BJ (cell line): Measurements from ENCODE around the gene KIF13A. TPM values are rescaled to one million over a fixed set of nuclear protein-coding genes. Genes with fewer than 3 reads are reported as not detected.

Source experiments
- CTCF ChIA-PET: fragments of 350-600 bp; formaldehyde crosslinking; extraction: SDS; loops from one replicate; lab custom pipeline; 2021; ENCODE audit warnings: antibody characterized with exemption, inconsistent platforms; lab: Yijun Ruan, JAX
- POLR2A ChIA-PET: fragments of 300-600 bp; sonication (Branson Sonifier 250); formaldehyde crosslinking; extraction: SDS; loops from one replicate; lab custom pipeline; 2021; ENCODE audit warnings: antibody characterized with exemption; lab: Charles Lee
- DNase-seq: peaks from one replicate; pipeline ENCODE4 v3.0.0-alpha.2; 2011; ENCODE audit warnings: low read depth
- H3K27me3 ChIP-seq: 2 replicates; pipeline ENCODE4 v1.6.0; 2011; ENCODE audit warnings: low read length; ENCODE audit not compliant: control insufficient read depth, insufficient read depth
- H3K36me3 ChIP-seq: 2 replicates; pipeline ENCODE4 v1.5.1; 2011; ENCODE audit warnings: low read length; ENCODE audit not compliant: control insufficient read depth, insufficient read depth
- H3K4me3 ChIP-seq: 2 replicates; pipeline ENCODE4 v1.5.1; 2011; ENCODE audit warnings: low read depth, mild to moderate bottlenecking, control low read depth, low read length
- polyA minus RNA-seq: library from RNA; depleted of rRNA, polyadenylated mRNA; stranded (reverse); fragments of >200 nt; gene quantifications from 2 replicates; pipeline ENCODE4 v1.2.3, GENCODE V29; 2011; rRNA and poly(A)+ RNA removed
- polyA plus RNA-seq: library from polyadenylated mRNA; depleted of rRNA; stranded (reverse); fragments of >200 nt; gene quantifications from 2 replicates; pipeline ENCODE4 v1.2.3, GENCODE V29; 2011; rRNA removed
- TF ChIP-seq, protein P1 (sequence below): IDR thresholded peaks from 2 replicates; pipeline ENCODE4 v1.5.1; 2011; ENCODE audit warnings: low read depth, mild to moderate bottlenecking, control low read depth, inconsistent platforms, low read length, moderate library complexity; ENCODE audit not compliant: insufficient read depth

KIF13A gene
- polyA plus RNA-seq (41.4 and 47.9 TPM in 2 replicates), polyA minus RNA-seq (49.0 and 52.4 TPM in 2 replicates)

DNA sequence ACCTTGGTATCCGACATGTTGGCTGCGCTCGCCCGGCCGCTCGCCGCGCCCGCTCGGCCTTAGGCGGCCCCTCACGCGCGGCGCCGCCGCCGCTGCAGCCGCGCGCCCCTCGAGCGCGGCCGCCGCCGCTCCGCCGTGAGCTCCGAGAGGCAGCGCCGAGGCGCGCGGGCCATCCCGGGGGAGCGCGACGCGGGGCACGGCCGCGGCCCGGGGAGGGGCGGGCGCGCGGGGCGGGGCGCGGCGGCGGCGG, at the start of gene KIF13A:
KIF13A (minus strand) TSS at position 189 of the 250 bp plus-strand sequence; CDS start at position 17, 172 bp downstream.
- no peaks in the 10 kb centered on the region for H3K27me3 ChIP-seq
- TF ChIP-seq, protein P1, sequence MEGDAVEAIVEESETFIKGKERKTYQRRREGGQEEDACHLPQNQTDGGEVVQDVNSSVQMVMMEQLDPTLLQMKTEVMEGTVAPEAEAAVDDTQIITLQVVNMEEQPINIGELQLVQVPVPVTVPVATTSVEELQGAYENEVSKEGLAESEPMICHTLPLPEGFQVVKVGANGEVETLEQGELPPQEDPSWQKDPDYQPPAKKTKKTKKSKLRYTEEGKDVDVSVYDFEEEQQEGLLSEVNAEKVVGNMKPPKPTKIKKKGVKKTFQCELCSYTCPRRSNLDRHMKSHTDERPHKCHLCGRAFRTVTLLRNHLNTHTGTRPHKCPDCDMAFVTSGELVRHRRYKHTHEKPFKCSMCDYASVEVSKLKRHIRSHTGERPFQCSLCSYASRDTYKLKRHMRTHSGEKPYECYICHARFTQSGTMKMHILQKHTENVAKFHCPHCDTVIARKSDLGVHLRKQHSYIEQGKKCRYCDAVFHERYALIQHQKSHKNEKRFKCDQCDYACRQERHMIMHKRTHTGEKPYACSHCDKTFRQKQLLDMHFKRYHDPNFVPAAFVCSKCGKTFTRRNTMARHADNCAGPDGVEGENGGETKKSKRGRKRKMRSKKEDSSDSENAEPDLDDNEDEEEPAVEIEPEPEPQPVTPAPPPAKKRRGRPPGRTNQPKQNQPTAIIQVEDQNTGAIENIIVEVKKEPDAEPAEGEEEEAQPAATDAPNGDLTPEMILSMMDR, result no peak
- ChIA-PET CTCF (interaction anchor here (0.6 to 1.9 kb wide), 4 partner anchors 12 to 149 kb away, joined by 3 to 6 read pairs (median 4); no protein-coding TSS in a partner anchor), POLR2A (no interaction called here)
- H3K36me3 ChIP-seq, result peaks cover 4% of the 10 kb centered on the region; the same call in 1 of the 2 replicates
- peak within 1 kb of the TSS; percentile 50 for H3K4me3 ChIP-seq
- DNase-seq, result no peak

DNA sequence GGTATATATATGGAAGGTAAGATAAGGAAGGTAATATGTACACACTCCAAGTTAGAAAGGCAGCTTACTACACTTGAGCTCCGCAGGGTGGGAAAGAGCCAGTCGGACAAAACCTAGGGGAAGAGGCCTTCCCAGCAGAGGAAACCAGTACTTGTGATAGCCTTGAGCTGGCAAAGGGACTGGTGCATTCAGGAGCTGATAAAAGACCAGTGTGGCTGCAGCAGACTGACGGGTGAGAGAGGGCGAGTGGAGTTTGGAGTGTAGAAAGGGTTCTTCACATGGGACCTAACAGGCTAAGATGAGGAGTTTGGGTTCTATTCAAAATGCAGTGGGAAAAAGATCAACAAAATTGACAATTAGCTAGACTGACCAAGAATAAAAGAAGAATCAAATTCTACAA, 49.3 kb upstream of the KIF13A start:
- Histone ChIP-seq H3K27me3 (no peaks in the 10 kb centered on the region), H3K36me3 (no peaks in the 10 kb centered on the region), H3K4me3 (no peak overlapping the region)
- POLR2A ChIA-PET, result no interaction called here
- CTCF ChIA-PET, result interaction anchor here (0.5 kb wide), 1 partner anchor 78 kb away, joined by 4 read pairs; no protein-coding TSS in a partner anchor
- DNase-seq, result no peak
- TF ChIP-seq, protein P1, result no peak

DNA sequence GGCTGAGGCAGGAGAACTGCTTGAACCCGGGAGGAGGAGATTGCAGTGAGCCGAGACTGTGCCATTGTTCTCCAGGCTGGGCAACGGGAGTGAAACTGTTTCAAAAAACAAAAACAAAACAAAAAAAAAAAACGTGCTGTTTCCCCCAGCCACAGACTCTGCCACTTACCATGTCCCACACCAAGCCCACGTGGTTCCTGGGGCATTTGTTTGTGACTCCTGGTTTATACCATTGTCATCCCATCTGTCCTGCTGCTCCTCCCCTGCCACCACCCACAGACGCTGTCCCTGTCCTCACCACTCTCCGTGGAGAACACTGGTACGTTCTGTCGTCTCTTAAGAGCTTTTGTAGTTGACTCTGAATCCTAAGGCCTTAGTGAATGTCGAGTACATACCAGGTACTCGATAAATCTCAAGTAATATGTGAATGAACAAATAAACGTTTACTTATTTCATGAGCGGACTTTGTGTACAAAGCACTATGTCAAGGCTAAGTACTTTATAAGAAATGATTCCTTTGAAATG, 48.0 kb upstream of the KIF13A start:
- POLR2A ChIA-PET, result no interaction called here
- no peak for DNase-seq
- Histone ChIP-seq H3K4me3 (no peak overlapping the region), H3K27me3 (no peaks in the 10 kb centered on the region), H3K36me3 (no peaks in the 10 kb centered on the region)
- CTCF ChIA-PET, result no interaction called here
- TF ChIP-seq, protein P1, result no peak

DNA sequence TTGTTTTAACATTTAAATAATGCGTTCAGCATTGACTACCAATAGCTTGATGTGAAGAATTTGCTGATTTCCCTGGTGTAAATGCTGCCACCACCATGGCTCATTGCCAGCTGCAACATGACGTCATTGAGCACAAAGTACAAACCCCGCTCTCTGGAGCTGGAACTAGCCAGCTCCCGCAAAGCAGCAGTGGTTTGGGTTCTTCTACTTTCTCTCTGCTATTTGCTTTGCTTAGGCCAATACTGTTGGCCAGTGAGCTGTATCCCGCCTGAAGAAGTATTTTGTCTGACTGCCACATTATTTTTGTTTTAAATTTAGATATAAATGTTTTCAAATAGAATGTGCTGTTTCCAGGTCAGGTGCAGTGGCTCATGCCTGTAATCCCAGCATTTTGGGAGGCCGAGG, 47.4 kb upstream of the KIF13A start:
- TF ChIP-seq, protein P1, result no peak
- CTCF ChIA-PET, result no interaction called here
- no peak overlapping the region for H3K4me3 ChIP-seq
- POLR2A ChIA-PET, result no interaction called here
- H3K36me3 ChIP-seq, result no peaks in the 10 kb centered on the region
- DNase-seq, result no peak
- H3K27me3 ChIP-seq, result no peaks in the 10 kb centered on the region

DNA sequence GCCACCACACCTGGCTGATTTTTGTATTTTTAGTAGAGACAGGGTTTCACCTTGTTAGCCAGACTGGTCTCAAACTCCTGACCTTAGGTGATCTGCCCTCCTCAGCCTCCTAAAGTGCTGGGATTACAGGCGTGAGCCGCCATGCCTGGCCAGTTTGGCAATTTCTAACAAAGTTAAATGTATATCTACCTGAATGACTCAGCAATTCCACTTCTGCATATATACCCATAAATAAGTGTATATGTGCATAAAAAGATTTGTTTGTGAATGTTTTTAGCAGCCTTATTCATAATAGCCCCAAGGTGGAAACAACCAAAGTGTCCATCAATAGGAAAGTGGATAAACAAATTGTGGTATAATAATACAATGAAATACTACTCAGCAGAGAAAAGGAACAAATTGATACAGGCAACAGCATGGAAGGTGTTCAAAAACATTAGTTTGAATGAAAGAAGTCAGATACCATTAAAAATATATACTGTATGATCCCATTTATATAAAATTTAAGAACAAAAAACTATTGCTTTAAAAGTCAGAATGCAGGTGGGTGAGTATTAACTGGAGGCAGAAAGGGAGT, 44.3 kb upstream of the KIF13A start:
- CTCF ChIA-PET, result no interaction called here
- TF ChIP-seq, protein P1, result no peak
- Histone ChIP-seq H3K36me3 (no peaks in the 10 kb centered on the region), H3K4me3 (no peak overlapping the region), H3K27me3 (no peaks in the 10 kb centered on the region)
- POLR2A ChIA-PET, result no interaction called here
- no peak for DNase-seq
